ENCODE data around the gene STAG3.

DNA sequence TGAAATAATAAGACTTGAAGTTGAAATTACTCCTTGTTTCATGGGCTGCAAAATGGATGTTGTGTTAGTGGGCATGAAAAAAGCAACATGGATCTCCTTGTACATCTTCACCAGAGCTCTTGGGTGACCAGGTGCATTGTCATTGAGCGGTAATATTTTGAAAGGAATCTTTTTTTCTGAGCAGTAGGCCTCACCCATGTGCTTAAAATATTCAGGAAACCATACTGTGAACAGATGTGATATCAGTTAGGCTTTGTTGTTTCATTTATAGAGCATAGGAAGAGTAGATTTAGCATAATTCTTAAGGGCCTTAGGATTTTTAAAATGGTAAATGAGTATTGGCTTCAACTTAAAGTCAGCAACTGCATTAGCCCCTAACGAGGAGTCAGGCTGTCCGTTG lies 15.3 kb downstream of the STAG3 start:
- TF ChIP-seq, protein P1, sequence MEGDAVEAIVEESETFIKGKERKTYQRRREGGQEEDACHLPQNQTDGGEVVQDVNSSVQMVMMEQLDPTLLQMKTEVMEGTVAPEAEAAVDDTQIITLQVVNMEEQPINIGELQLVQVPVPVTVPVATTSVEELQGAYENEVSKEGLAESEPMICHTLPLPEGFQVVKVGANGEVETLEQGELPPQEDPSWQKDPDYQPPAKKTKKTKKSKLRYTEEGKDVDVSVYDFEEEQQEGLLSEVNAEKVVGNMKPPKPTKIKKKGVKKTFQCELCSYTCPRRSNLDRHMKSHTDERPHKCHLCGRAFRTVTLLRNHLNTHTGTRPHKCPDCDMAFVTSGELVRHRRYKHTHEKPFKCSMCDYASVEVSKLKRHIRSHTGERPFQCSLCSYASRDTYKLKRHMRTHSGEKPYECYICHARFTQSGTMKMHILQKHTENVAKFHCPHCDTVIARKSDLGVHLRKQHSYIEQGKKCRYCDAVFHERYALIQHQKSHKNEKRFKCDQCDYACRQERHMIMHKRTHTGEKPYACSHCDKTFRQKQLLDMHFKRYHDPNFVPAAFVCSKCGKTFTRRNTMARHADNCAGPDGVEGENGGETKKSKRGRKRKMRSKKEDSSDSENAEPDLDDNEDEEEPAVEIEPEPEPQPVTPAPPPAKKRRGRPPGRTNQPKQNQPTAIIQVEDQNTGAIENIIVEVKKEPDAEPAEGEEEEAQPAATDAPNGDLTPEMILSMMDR (conservative IDR thresholded peaks at IDR 0.05; ENCODE audit: low read depth in 2 of 2), result no peak
- TF ChIP-seq CREB1 (CRISPR knock-in tag; IDR thresholded peaks at IDR 0.05; ENCODE audit: low read depth) (no peak), EZH2phosphoT487 (IDR thresholded peaks at IDR 0.05; ENCODE audit: unreplicated experiment) (no peak), POLR2AphosphoS5 (IDR thresholded peaks at IDR 0.05; ENCODE audit: low read depth) (no peak), EZH2 (IDR thresholded peaks at IDR 0.05; ENCODE audit: low read depth, unreplicated experiment) (no peak), NANOG (IDR thresholded peaks at IDR 0.05; ENCODE audit: borderline replicate concordance) (no peak)
- TF ChIP-seq, protein P2, sequence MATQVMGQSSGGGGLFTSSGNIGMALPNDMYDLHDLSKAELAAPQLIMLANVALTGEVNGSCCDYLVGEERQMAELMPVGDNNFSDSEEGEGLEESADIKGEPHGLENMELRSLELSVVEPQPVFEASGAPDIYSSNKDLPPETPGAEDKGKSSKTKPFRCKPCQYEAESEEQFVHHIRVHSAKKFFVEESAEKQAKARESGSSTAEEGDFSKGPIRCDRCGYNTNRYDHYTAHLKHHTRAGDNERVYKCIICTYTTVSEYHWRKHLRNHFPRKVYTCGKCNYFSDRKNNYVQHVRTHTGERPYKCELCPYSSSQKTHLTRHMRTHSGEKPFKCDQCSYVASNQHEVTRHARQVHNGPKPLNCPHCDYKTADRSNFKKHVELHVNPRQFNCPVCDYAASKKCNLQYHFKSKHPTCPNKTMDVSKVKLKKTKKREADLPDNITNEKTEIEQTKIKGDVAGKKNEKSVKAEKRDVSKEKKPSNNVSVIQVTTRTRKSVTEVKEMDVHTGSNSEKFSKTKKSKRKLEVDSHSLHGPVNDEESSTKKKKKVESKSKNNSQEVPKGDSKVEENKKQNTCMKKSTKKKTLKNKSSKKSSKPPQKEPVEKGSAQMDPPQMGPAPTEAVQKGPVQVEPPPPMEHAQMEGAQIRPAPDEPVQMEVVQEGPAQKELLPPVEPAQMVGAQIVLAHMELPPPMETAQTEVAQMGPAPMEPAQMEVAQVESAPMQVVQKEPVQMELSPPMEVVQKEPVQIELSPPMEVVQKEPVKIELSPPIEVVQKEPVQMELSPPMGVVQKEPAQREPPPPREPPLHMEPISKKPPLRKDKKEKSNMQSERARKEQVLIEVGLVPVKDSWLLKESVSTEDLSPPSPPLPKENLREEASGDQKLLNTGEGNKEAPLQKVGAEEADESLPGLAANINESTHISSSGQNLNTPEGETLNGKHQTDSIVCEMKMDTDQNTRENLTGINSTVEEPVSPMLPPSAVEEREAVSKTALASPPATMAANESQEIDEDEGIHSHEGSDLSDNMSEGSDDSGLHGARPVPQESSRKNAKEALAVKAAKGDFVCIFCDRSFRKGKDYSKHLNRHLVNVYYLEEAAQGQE (IDR thresholded peaks at IDR 0.05; ENCODE audit: unreplicated experiment), result no peak
- TF ChIP-seq, protein P3, sequence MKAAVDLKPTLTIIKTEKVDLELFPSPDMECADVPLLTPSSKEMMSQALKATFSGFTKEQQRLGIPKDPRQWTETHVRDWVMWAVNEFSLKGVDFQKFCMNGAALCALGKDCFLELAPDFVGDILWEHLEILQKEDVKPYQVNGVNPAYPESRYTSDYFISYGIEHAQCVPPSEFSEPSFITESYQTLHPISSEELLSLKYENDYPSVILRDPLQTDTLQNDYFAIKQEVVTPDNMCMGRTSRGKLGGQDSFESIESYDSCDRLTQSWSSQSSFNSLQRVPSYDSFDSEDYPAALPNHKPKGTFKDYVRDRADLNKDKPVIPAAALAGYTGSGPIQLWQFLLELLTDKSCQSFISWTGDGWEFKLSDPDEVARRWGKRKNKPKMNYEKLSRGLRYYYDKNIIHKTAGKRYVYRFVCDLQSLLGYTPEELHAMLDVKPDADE (IDR thresholded peaks at IDR 0.05), result no peak
- TF ChIP-seq, protein P4, sequence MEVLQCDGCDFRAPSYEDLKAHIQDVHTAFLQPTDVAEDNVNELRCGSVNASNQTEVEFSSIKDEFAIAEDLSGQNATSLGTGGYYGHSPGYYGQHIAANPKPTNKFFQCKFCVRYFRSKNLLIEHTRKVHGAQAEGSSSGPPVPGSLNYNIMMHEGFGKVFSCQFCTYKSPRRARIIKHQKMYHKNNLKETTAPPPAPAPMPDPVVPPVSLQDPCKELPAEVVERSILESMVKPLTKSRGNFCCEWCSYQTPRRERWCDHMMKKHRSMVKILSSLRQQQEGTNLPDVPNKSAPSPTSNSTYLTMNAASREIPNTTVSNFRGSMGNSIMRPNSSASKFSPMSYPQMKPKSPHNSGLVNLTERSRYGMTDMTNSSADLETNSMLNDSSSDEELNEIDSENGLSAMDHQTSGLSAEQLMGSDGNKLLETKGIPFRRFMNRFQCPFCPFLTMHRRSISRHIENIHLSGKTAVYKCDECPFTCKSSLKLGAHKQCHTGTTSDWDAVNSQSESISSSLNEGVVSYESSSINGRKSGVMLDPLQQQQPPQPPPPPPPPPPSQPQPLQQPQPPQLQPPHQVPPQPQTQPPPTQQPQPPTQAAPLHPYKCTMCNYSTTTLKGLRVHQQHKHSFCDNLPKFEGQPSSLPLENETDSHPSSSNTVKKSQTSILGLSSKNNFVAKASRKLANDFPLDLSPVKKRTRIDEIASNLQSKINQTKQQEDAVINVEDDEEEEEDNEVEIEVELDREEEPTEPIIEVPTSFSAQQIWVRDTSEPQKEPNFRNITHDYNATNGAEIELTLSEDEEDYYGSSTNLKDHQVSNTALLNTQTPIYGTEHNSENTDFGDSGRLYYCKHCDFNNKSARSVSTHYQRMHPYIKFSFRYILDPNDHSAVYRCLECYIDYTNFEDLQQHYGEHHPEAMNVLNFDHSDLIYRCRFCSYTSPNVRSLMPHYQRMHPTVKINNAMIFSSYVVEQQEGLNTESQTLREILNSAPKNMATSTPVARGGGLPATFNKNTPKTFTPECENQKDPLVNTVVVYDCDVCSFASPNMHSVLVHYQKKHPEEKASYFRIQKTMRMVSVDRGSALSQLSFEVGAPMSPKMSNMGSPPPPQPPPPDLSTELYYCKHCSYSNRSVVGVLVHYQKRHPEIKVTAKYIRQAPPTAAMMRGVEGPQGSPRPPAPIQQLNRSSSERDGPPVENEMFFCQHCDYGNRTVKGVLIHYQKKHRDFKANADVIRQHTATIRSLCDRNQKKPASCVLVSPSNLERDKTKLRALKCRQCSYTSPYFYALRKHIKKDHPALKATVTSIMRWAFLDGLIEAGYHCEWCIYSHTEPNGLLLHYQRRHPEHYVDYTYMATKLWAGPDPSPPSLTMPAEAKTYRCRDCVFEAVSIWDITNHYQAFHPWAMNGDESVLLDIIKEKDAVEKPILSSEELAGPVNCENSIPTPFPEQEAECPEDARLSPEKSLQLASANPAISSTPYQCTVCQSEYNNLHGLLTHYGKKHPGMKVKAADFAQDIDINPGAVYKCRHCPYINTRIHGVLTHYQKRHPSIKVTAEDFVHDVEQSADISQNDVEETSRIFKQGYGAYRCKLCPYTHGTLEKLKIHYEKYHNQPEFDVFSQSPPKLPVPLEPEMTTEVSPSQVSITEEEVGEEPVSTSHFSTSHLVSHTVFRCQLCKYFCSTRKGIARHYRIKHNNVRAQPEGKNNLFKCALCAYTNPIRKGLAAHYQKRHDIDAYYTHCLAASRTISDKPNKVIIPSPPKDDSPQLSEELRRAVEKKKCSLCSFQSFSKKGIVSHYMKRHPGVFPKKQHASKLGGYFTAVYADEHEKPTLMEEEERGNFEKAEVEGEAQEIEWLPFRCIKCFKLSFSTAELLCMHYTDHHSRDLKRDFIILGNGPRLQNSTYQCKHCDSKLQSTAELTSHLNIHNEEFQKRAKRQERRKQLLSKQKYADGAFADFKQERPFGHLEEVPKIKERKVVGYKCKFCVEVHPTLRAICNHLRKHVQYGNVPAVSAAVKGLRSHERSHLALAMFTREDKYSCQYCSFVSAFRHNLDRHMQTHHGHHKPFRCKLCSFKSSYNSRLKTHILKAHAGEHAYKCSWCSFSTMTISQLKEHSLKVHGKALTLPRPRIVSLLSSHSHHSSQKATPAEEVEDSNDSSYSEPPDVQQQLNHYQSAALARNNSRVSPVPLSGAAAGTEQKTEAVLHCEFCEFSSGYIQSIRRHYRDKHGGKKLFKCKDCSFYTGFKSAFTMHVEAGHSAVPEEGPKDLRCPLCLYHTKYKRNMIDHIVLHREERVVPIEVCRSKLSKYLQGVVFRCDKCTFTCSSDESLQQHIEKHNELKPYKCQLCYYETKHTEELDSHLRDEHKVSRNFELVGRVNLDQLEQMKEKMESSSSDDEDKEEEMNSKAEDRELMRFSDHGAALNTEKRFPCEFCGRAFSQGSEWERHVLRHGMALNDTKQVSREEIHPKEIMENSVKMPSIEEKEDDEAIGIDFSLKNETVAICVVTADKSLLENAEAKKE (CRISPR knock-in tag; IDR thresholded peaks at IDR 0.05), result no peak

All from GM23338 (cell line).